ENCODE results near the gene MACROD2. TPM values are rescaled to one million over a fixed set of nuclear protein-coding genes. Genes with fewer than 3 reads are reported as not detected.

The MACROD2 gene
- total RNA-seq, 4 donors from 2014 or later, result 4.0 to 14.1 (median 10.4) TPM

DNA sequence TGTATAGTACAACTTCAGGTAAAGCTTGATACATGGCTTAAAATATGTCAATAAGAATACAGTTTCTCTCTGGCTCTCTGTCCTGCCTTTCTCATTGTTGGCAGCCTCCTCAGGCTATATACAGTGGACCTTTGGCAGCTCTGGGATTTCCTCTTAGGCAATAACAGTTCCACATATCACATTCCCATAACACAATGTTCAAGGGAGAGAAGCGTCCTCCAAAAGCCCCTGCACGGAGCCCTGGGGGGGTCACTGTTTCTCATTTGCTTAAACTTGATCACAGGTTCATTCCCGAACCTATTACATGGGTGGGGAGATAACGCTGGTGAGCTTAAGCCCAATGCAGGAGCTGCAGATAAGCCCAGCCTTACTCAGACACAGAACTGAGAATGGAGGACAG is 346.5 kb downstream of the MACROD2 start:
- WGBS, 2 donors, result 78 to 80% methylated on average over 4 of the region's 4 CpGs
- H3K9me3 ChIP-seq, result no peaks in the 10 kb centered on the region
- H3K27me3 ChIP-seq, result no peaks in the 10 kb centered on the region
- H3K4me3 ChIP-seq, result no peak overlapping the region
- no peak for DNase-seq (ENCODE audit: low spot score in 2 of 2)
- H3K36me3 ChIP-seq, result no peaks in the 10 kb centered on the region
- TF ChIP-seq EP300 (IDR thresholded peaks at IDR 0.05) (no peak), POLR2A (IDR thresholded peaks at IDR 0.05) (no peak)
- TF ChIP-seq, protein P1, sequence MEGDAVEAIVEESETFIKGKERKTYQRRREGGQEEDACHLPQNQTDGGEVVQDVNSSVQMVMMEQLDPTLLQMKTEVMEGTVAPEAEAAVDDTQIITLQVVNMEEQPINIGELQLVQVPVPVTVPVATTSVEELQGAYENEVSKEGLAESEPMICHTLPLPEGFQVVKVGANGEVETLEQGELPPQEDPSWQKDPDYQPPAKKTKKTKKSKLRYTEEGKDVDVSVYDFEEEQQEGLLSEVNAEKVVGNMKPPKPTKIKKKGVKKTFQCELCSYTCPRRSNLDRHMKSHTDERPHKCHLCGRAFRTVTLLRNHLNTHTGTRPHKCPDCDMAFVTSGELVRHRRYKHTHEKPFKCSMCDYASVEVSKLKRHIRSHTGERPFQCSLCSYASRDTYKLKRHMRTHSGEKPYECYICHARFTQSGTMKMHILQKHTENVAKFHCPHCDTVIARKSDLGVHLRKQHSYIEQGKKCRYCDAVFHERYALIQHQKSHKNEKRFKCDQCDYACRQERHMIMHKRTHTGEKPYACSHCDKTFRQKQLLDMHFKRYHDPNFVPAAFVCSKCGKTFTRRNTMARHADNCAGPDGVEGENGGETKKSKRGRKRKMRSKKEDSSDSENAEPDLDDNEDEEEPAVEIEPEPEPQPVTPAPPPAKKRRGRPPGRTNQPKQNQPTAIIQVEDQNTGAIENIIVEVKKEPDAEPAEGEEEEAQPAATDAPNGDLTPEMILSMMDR (IDR thresholded peaks at IDR 0.05), result no peak
- H3K27ac ChIP-seq, result no peak overlapping the region
- no peaks in the 10 kb centered on the region for H3K4me1 ChIP-seq

DNA sequence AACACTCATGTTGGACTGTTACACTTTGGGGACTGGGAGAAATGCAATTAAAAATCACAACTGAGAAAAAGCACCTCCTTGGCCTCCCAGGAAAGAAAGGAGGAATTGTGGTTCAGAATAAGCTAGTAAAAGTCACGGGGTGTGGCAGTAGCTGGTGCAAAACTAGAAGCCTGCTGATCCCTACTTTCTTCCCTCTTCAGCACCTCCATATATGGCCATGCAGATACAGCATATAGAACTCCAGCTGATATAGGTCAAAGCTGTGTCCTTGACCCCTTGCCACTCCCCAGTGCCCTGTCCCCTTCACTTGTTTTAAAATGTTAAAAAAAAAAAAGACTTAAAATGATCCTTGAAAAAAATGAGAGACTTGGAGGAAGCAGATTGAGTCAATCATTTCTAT is 347.6 kb downstream of the MACROD2 start:
- no peaks in the 10 kb centered on the region for H3K27me3 ChIP-seq
- H3K4me1 ChIP-seq, result no peaks in the 10 kb centered on the region
- no peak overlapping the region for H3K27ac ChIP-seq
- H3K36me3 ChIP-seq, result no peaks in the 10 kb centered on the region
- WGBS, 2 donors, result 74 to 87% methylated on average over 1 of the region's 1 CpG
- DNase-seq (ENCODE audit: low spot score in 2 of 2), result no peak
- H3K4me3 ChIP-seq, result no peak overlapping the region
- TF ChIP-seq, protein P1 (IDR thresholded peaks at IDR 0.05), result no peak
- TF ChIP-seq POLR2A (IDR thresholded peaks at IDR 0.05) (no peak), EP300 (IDR thresholded peaks at IDR 0.05) (no peak)
- H3K9me3 ChIP-seq, result no peaks in the 10 kb centered on the region

DNA sequence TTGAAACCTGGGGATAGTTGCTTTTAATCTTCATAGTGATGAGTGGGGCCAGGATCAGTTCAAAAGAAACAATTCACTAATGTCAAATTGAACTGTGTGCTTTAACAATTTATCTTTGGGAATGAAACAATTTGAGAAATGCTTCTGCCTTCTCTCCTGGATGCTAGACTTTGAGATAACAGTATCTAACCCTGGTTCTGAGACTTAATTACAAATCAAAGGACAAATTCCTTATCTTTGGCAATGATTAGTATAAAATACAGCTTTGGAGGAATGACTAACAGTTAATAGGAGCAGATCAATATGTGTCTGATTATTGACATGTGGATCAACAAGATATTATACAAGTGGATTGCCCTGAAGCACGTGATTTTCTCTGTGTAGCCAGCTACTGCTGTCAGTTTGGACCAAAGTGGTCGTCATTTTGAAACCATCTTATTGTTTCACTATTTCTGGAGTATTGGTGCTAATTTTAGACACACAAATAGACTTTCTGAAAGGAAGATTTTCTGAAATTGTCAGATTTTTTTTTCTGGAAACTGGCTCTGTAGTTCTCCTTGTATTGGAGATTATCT is 348.3 kb downstream of the MACROD2 start:
- WGBS, 2 donors, result 79 to 80% methylated on average over 2 of the region's 2 CpGs
- H3K27me3 ChIP-seq, result no peaks in the 10 kb centered on the region
- no peaks in the 10 kb centered on the region for H3K4me1 ChIP-seq
- no peaks in the 10 kb centered on the region for H3K9me3 ChIP-seq
- no peak for DNase-seq (ENCODE audit: low spot score in 2 of 2)
- no peak overlapping the region for H3K27ac ChIP-seq
- H3K4me3 ChIP-seq, result no peak overlapping the region
- no peak for TF ChIP-seq POLR2A (IDR thresholded peaks at IDR 0.05)
- H3K36me3 ChIP-seq, result no peaks in the 10 kb centered on the region

DNA sequence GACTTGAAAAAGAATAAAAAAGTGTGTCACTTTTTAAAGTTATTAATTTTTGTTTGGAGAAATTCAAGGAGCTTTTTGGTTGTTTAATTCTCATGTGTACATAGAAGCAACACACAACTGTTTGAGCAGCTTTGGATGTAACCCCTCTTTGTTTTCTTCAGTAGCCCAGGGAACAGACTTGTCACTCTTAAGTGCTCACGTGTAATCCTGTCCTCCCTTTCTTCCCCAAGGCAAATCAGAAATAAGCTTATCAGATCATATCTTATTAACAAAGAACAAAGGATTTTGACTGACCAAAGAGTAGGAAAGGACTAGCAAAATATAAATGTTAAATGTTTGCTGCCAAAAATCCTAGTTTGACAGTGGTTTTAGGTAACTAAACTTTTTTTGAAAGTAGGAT is 349.4 kb downstream of the MACROD2 start:
- no peak overlapping the region for H3K27ac ChIP-seq
- no peak for TF ChIP-seq POLR2A (IDR thresholded peaks at IDR 0.05)
- TF ChIP-seq EP300 (IDR thresholded peaks at IDR 0.05), result no peak
- TF ChIP-seq, protein P1 (IDR thresholded peaks at IDR 0.05), result no peak
- WGBS, 2 donors, result 52 to 56% methylated on average over 1 of the region's 1 CpG
- H3K27me3 ChIP-seq, result no peaks in the 10 kb centered on the region
- H3K36me3 ChIP-seq, result no peaks in the 10 kb centered on the region
- H3K9me3 ChIP-seq, result no peaks in the 10 kb centered on the region
- no peak overlapping the region for H3K4me3 ChIP-seq
- no peaks in the 10 kb centered on the region for H3K4me1 ChIP-seq
- no peak for DNase-seq (ENCODE audit: low spot score in 2 of 2)

DNA sequence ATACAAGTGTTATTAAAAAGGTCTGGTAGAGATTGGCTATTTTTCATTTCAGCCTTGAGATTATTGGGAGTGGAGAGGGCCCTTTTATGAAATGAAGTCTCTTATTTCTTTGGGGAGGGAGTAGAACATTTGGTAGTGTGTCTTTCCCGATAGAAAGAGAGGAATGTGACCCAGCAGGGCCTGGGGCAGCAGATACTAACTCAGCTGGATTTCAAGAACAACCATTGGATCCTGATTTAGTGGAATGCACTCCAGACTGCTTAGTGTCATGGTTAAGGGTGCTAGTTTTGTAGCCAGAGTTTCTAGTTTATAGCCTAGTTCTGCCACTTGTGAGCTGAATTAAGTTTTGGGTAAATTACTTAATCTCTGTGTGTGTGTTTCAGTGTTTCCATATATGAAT is 360.5 kb downstream of the MACROD2 start:
- DNase-seq (ENCODE audit: low spot score in 2 of 2), result no peak
- 8 to 15% methylated on average over 1 of the region's 1 CpG for WGBS, 2 donors

More for the DNA sequence above, 360.5 kb downstream of the MACROD2 start:
- H3K9me3 ChIP-seq, result peaks cover 0 to 3% (median 0%) of the 10 kb centered on the region in 4 donors
- no peaks in the 10 kb centered on the region for H3K36me3 ChIP-seq
- no peaks in the 10 kb centered on the region for H3K27me3 ChIP-seq
- H3K4me1 ChIP-seq, result no peaks in the 10 kb centered on the region
- no peak overlapping the region for H3K27ac ChIP-seq
- no peak overlapping the region for H3K4me3 ChIP-seq
- TF ChIP-seq, protein P1 (IDR thresholded peaks at IDR 0.05), result no peak
- TF ChIP-seq EP300 (IDR thresholded peaks at IDR 0.05), result no peak
- TF ChIP-seq POLR2A (IDR thresholded peaks at IDR 0.05), result no peak

Data from tibial nerve (tissue), 4 donors.